SU-DHL-6 (cell line): ENCODE results near the gene TEX264.

Experiments
- EZH2phosphoT487 ChIP-seq: fragments of 200-600 bp; sonication (generic), shearing (Covaris generic); conservative IDR thresholded peaks from 2 replicates; pipeline ENCODE4 v1.6.1; 2018; ENCODE audit warnings: mild to moderate bottlenecking, antibody characterized with exemption, low read length, moderate library complexity, mixed read lengths
- TF ChIP-seq, protein P1 (sequence below): fragments of 200-600 bp; sonication (generic); IDR thresholded peaks from one replicate; pipeline ENCODE4 v1.5.1; 2017; ENCODE audit warnings: antibody characterized with exemption, mild to moderate bottlenecking, low read length, moderate library complexity; ENCODE audit not compliant: insufficient read depth, poor library complexity, severe bottlenecking

- no peak for TF ChIP-seq EZH2phosphoT487
- TF ChIP-seq, protein P1, sequence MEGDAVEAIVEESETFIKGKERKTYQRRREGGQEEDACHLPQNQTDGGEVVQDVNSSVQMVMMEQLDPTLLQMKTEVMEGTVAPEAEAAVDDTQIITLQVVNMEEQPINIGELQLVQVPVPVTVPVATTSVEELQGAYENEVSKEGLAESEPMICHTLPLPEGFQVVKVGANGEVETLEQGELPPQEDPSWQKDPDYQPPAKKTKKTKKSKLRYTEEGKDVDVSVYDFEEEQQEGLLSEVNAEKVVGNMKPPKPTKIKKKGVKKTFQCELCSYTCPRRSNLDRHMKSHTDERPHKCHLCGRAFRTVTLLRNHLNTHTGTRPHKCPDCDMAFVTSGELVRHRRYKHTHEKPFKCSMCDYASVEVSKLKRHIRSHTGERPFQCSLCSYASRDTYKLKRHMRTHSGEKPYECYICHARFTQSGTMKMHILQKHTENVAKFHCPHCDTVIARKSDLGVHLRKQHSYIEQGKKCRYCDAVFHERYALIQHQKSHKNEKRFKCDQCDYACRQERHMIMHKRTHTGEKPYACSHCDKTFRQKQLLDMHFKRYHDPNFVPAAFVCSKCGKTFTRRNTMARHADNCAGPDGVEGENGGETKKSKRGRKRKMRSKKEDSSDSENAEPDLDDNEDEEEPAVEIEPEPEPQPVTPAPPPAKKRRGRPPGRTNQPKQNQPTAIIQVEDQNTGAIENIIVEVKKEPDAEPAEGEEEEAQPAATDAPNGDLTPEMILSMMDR: no peak
Measured at GRCh38 chr3:51670823-51671733, at the start of gene TEX264.
